H1 (cell line): ENCODE results near the gene SLC10A2.

Experiments used
- BACH1 ChIP-seq: IDR thresholded peaks from 2 replicates; pipeline ENCODE4 v1.6.1; 2012; ENCODE audit warnings: low read length, improper control_type of control experiment
- CBX8 ChIP-seq: fragments of 300-800, 300-1000 bp; sonication (generic); IDR thresholded peaks from 2 replicates; pipeline ENCODE4 v1.7.1; 2016; ENCODE audit warnings: low read depth, low read length, borderline replicate concordance
- CHD2 ChIP-seq: IDR thresholded peaks from 2 replicates; pipeline ENCODE4 v1.6.1; 2012; ENCODE audit warnings: low read length, improper control_type of control experiment
- EZH2 ChIP-seq: fragments of 200-600 bp; sonication (generic); IDR thresholded peaks from 2 replicates; pipeline ENCODE4 v1.7.1; 2012; ENCODE audit warnings: low read depth, mild to moderate bottlenecking, moderate library complexity, low read length, inconsistent platforms; ENCODE audit not compliant: severe bottlenecking
- JUN ChIP-seq: IDR thresholded peaks from 2 replicates; pipeline ENCODE4 v1.6.1; 2011; ENCODE audit warnings: low read depth, mild to moderate bottlenecking, improper control_type of control experiment, low read length
- KDM5A ChIP-seq: fragments of 200-600 bp; IDR thresholded peaks from 2 replicates; pipeline ENCODE4 v1.7.1; 2012; ENCODE audit warnings: mild to moderate bottlenecking, low read length, inconsistent platforms, mixed read lengths
- POLR2A ChIP-seq, 2 experiments: IDR thresholded peaks; 1 replicate in 1 of 2; 2 replicates in 1 of 2; pipeline ENCODE4 v1.6.1; 2011; ENCODE audit warnings: low read depth in 2 of 2, low read length in 2 of 2, mild to moderate bottlenecking in 2 of 2; ENCODE audit errors: control extremely low read depth in 1 of 2
- RAD21 ChIP-seq, 2 experiments: IDR thresholded peaks in 1 of 2; conservative IDR thresholded peaks in 1 of 2; 2 replicates each; pipeline ENCODE4 v1.6.1; 2011; ENCODE audit warnings: low read depth in 2 of 2, low read length in 2 of 2, improper control_type of control experiment in 1 of 2, inconsistent platforms in 1 of 2, mild to moderate bottlenecking in 1 of 2, moderate library complexity in 1 of 2
- RBBP5 ChIP-seq: IDR thresholded peaks from 2 replicates; pipeline ENCODE4 v1.7.1; 2012; ENCODE audit warnings: low read depth, mild to moderate bottlenecking, inconsistent platforms, low read length, moderate library complexity, borderline replicate concordance
- SIN3A ChIP-seq, 2 experiments: IDR thresholded peaks in 1 of 2; conservative IDR thresholded peaks in 1 of 2; 2 replicates each; pipeline ENCODE4 v1.6.1; 2011 to 2012; ENCODE audit warnings: low read length in 2 of 2, improper control_type of control experiment in 1 of 2, low read depth in 1 of 2, mild to moderate bottlenecking in 1 of 2
- TEAD4 ChIP-seq: IDR thresholded peaks from 2 replicates; pipeline ENCODE4 v1.6.1; 2012; ENCODE audit warnings: low read depth, low read length, inconsistent platforms, mixed read lengths
- TF ChIP-seq, protein P1 (sequence below), 3 experiments: IDR thresholded peaks; 1 replicate in 2 of 3; 2 replicates in 1 of 3; pipeline versions ENCODE4 v1.5.1 to v1.6.1; 2011; ENCODE audit warnings: low read length in 3 of 3, mild to moderate bottlenecking in 3 of 3, inconsistent platforms in 2 of 3, low read depth in 1 of 3, moderate library complexity in 1 of 3; ENCODE audit not compliant: insufficient read depth in 1 of 3; ENCODE audit errors: control extremely low read depth in 1 of 3
- TF ChIP-seq, protein P2 (sequence below): IDR thresholded peaks from 2 replicates; pipeline ENCODE4 v1.6.1; 2012; ENCODE audit warnings: low read length, inconsistent platforms
- TF ChIP-seq, protein P3 (sequence below): IDR thresholded peaks from 2 replicates; pipeline ENCODE4 v1.6.1; 2012; ENCODE audit warnings: inconsistent platforms

DNA sequence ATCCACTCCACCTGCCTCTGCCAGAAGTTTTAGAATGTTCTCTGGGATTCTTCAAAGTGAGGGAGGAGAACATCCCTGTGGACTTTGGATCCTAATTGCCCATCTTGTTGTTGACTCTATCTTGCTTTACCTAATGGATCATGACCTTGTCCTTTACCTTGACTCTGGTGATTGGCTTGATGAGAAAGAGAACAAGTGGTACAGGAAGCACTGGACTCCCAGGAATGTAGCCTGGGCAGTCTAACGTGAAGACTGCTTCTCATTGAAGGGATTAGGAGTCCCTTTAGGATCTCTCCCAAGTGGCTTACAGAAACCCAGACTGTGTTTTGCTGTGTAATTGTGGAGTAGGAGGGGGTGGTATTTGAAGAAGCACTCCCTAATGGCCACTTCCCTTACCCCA is 63.9 kb downstream of the SLC10A2 start:
- no peak for TF ChIP-seq CHD2
- TF ChIP-seq, protein P1, sequence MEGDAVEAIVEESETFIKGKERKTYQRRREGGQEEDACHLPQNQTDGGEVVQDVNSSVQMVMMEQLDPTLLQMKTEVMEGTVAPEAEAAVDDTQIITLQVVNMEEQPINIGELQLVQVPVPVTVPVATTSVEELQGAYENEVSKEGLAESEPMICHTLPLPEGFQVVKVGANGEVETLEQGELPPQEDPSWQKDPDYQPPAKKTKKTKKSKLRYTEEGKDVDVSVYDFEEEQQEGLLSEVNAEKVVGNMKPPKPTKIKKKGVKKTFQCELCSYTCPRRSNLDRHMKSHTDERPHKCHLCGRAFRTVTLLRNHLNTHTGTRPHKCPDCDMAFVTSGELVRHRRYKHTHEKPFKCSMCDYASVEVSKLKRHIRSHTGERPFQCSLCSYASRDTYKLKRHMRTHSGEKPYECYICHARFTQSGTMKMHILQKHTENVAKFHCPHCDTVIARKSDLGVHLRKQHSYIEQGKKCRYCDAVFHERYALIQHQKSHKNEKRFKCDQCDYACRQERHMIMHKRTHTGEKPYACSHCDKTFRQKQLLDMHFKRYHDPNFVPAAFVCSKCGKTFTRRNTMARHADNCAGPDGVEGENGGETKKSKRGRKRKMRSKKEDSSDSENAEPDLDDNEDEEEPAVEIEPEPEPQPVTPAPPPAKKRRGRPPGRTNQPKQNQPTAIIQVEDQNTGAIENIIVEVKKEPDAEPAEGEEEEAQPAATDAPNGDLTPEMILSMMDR (IDR thresholded peaks at IDR 0.05; ENCODE audit: control extremely low read depth in 1 of 3, insufficient read depth in 1 of 3, low read depth in 1 of 3, low read length in 3 of 3): no peak
- no peak for TF ChIP-seq POLR2A (IDR thresholded peaks at IDR 0.05; ENCODE audit: control extremely low read depth in 1 of 2, low read depth in 2 of 2, low read length in 2 of 2)
- no peak for TF ChIP-seq EZH2
- TF ChIP-seq RBBP5: no peak
- TF ChIP-seq BACH1: no peak
- TF ChIP-seq TEAD4: no peak
- TF ChIP-seq, protein P2, sequence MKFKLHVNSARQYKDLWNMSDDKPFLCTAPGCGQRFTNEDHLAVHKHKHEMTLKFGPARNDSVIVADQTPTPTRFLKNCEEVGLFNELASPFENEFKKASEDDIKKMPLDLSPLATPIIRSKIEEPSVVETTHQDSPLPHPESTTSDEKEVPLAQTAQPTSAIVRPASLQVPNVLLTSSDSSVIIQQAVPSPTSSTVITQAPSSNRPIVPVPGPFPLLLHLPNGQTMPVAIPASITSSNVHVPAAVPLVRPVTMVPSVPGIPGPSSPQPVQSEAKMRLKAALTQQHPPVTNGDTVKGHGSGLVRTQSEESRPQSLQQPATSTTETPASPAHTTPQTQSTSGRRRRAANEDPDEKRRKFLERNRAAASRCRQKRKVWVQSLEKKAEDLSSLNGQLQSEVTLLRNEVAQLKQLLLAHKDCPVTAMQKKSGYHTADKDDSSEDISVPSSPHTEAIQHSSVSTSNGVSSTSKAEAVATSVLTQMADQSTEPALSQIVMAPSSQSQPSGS: no peak
- TF ChIP-seq SIN3A (conservative IDR thresholded peaks at IDR 0.05 in 1 of 2, IDR thresholded peaks at IDR 0.05 in 1 of 2; ENCODE audit: low read depth in 1 of 2, low read length in 2 of 2): no peak
- no peak for TF ChIP-seq RAD21 (IDR thresholded peaks at IDR 0.05 in 1 of 2, conservative IDR thresholded peaks at IDR 0.05 in 1 of 2; ENCODE audit: low read depth in 2 of 2, low read length in 2 of 2)
- TF ChIP-seq KDM5A: no peak
- no peak for TF ChIP-seq JUN
- TF ChIP-seq CBX8: no peak
- TF ChIP-seq, protein P3, sequence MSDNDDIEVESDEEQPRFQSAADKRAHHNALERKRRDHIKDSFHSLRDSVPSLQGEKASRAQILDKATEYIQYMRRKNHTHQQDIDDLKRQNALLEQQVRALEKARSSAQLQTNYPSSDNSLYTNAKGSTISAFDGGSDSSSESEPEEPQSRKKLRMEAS: no peak
